Parathyroid adenoma (tissue), 2 donors: Measurements from ENCODE around the gene GALNT18.

ENCODE experiments used
- H2AFZ ChIP-seq: fragments of 300-600 bp; sonication (generic); one replicate; pipeline ENCODE4 v1.7.0; 2017; ENCODE audit warnings: antibody characterized with exemption, mild to moderate bottlenecking
- H3K27ac ChIP-seq: fragments of 300-600 bp; sonication (generic); one replicate; pipeline ENCODE4 v1.7.0; 2017
- H3K27me3 ChIP-seq: fragments of 300-600 bp; sonication (generic); one replicate; pipeline ENCODE4 v1.7.0; 2017; ENCODE audit warnings: low read length; ENCODE audit not compliant: control insufficient read depth, insufficient read depth
- H3K36me3 ChIP-seq: fragments of 300-600 bp; sonication (generic); one replicate; pipeline ENCODE4 v1.7.0; 2017; ENCODE audit warnings: low read length; ENCODE audit not compliant: control insufficient read depth, insufficient read depth
- H3K4me1 ChIP-seq: fragments of 300-600 bp; sonication (generic); one replicate; pipeline ENCODE4 v1.7.0; 2017; ENCODE audit warnings: control low read depth
- H3K4me2 ChIP-seq: fragments of 300-600 bp; sonication (generic); one replicate; pipeline ENCODE4 v1.7.0; 2017; ENCODE audit warnings: low read length
- H3K4me3 ChIP-seq: fragments of 300-600 bp; sonication (generic); one replicate; pipeline ENCODE4 v1.7.0; 2017; ENCODE audit warnings: low read depth, low read length
- H3K79me2 ChIP-seq: fragments of 300-600 bp; sonication (generic); one replicate; pipeline ENCODE4 v1.7.0; 2017; ENCODE audit warnings: control low read depth
- H3K9ac ChIP-seq: fragments of 300-600 bp; sonication (generic); one replicate; pipeline ENCODE4 v1.7.0; 2017; ENCODE audit warnings: mild to moderate bottlenecking
- H3K9me3 ChIP-seq: fragments of 300-600 bp; sonication (generic); one replicate; pipeline ENCODE4 v1.7.0; 2017; ENCODE audit warnings: low read length; ENCODE audit not compliant: control insufficient read depth
- CTCF ChIP-seq: fragments of 300-600 bp; sonication (generic); IDR thresholded peaks from one replicate; pipeline ENCODE4 v1.7.0; 2017; ENCODE audit warnings: antibody characterized with exemption, mild to moderate bottlenecking
- donor health status: primary hyperparathyroidism.

Gene GALNT18

GRCh38 chr11:11243590-11244469 is 378.0 kb downstream of the GALNT18 start:
- H3K9ac ChIP-seq = no peak overlapping the region

GRCh38 chr11:11243209-11243589 is 378.6 kb downstream of the GALNT18 start:
- Histone ChIP-seq H3K4me2 (no peak overlapping the region), H3K4me3 (no peak overlapping the region), H2AFZ (no peak overlapping the region), H3K79me2 (no peaks in the 10 kb centered on the region), H3K9ac (no peak overlapping the region), H3K4me1 (no peaks in the 10 kb centered on the region), H3K9me3 (no peaks in the 10 kb centered on the region), H3K27me3 (no peaks in the 10 kb centered on the region), H3K27ac (peak overlapping the region; percentile 29), H3K36me3 (no peaks in the 10 kb centered on the region)
- no peak for TF ChIP-seq CTCF

More at GRCh38 chr11:11243590-11244469, 378.0 kb downstream of the GALNT18 start:
- H2AFZ ChIP-seq = no peak overlapping the region
- no peaks in the 10 kb centered on the region for H3K79me2 ChIP-seq
- no peaks in the 10 kb centered on the region for H3K36me3 ChIP-seq
- H3K4me2 ChIP-seq = no peak overlapping the region
- H3K4me1 ChIP-seq = no peaks in the 10 kb centered on the region
- no peak for TF ChIP-seq CTCF
- H3K4me3 ChIP-seq = no peak overlapping the region
- H3K27ac ChIP-seq = peak overlapping the region; percentile 53
- H3K27me3 ChIP-seq = no peaks in the 10 kb centered on the region
- no peaks in the 10 kb centered on the region for H3K9me3 ChIP-seq

GRCh38 chr11:11241284-11241683 is 380.5 kb downstream of the GALNT18 start:
- TF ChIP-seq CTCF = no peak
- H2AFZ ChIP-seq = no peak overlapping the region
- no peaks in the 10 kb centered on the region for H3K4me1 ChIP-seq
- no peak overlapping the region for H3K4me3 ChIP-seq
- no peaks in the 10 kb centered on the region for H3K27me3 ChIP-seq
- H3K9ac ChIP-seq = no peak overlapping the region
- no peak overlapping the region for H3K4me2 ChIP-seq
- H3K27ac ChIP-seq = no peak overlapping the region
- H3K79me2 ChIP-seq = no peaks in the 10 kb centered on the region
- H3K36me3 ChIP-seq = no peaks in the 10 kb centered on the region
- no peaks in the 10 kb centered on the region for H3K9me3 ChIP-seq

- Histone ChIP-seq H3K36me3 (no peaks in the 10 kb centered on the region), H3K79me2 (no peaks in the 10 kb centered on the region), H3K4me3 (no peak overlapping the region), H3K27me3 (no peaks in the 10 kb centered on the region), H3K4me2 (no peak overlapping the region), H3K9me3 (no peaks in the 10 kb centered on the region), H3K9ac (no peak overlapping the region), H3K4me1 (no peaks in the 10 kb centered on the region), H3K27ac (no peak overlapping the region), H2AFZ (no peak overlapping the region)
- TF ChIP-seq CTCF = no peak
These were observed 381.8 kb downstream of the GALNT18 start for GRCh38 chr11:11239959-11240358.
